Stomach (tissue), 9 donors: ENCODE measurements around the gene TDRD3. TPM values are rescaled to one million over a fixed set of nuclear protein-coding genes. Genes with fewer than 3 reads are reported as not detected.
A peak's percentile ranks its signal among the peaks of the same experiment; 100 is the strongest.

Source experiments
- DNase-seq, 2 donors: peaks; one replicate each; pipeline versions ENCODE4 v3.0.0 to v3.0.0-alpha.2; 2013 to 2019
- H3K27ac ChIP-seq, 5 donors: fragments of 200-600 bp in 4 of 5; sonication (generic) in 4 of 5; one replicate each; pipeline ENCODE4 v1.5.1; 2013 to 2019; ENCODE audit warnings: mild to moderate bottlenecking in 1 of 5, moderate library complexity in 1 of 5
- H3K27me3 ChIP-seq, 3 donors: fragments of 200-600 bp; sonication (generic); one replicate each; pipeline ENCODE4 v1.5.1; 2017 to 2019; ENCODE audit warnings: mixed run types in 1 of 3
- H3K36me3 ChIP-seq, 4 donors: fragments of 200-600 bp; sonication (generic); 1 replicate in 3 of 4; 2 replicates in 1 of 4; pipeline ENCODE4 v1.5.1; 2016 to 2019
- H3K4me1 ChIP-seq, 4 donors: fragments of 200-600 bp; sonication (generic); one replicate each; pipeline ENCODE4 v1.5.1; 2016 to 2019
- H3K4me3 ChIP-seq, 4 donors: fragments of 200-600 bp; sonication (generic) in 3 of 4; one replicate each; pipeline ENCODE4 v1.5.1; 2016 to 2019; ENCODE audit warnings: mild to moderate bottlenecking in 1 of 4
- H3K9me3 ChIP-seq, 4 donors: fragments of 200-600 bp; sonication (generic); one replicate each; pipeline ENCODE4 v1.5.1; 2016 to 2019
- CTCF ChIP-seq, 7 experiments: fragments of 450-650 bp in 4 of 7; fragments of 200-600 bp in 3 of 7; sonication (generic) in 3 of 7; IDR thresholded peaks; one replicate each; pipeline ENCODE4 v1.5.1; 2016 to 2019; ENCODE audit warnings: antibody characterized with exemption in 7 of 7, control low read depth in 2 of 7, mild to moderate bottlenecking in 1 of 7
- EP300 ChIP-seq: sonication (generic); formaldehyde crosslinking; IDR thresholded peaks from one replicate; pipeline ENCODE4 v1.6.1; 2017; ENCODE audit warnings: antibody characterized with exemption
- POLR2A ChIP-seq, 4 donors: fragments of 450-650 bp; IDR thresholded peaks; one replicate each; pipeline ENCODE4 v1.6.1; 2016; ENCODE audit warnings: antibody characterized with exemption in 4 of 4, control low read depth in 2 of 4, mild to moderate bottlenecking in 1 of 4, moderate library complexity in 1 of 4
- POLR2AphosphoS5 ChIP-seq, 3 donors: sonication (generic); formaldehyde crosslinking; IDR thresholded peaks; one replicate each; pipeline ENCODE4 v1.6.1; 2016; ENCODE audit warnings: antibody characterized with exemption in 3 of 3
- WGBS, 5 donors: extraction: QIAGEN DNeasy Blood & Tissue Kit in 3 of 5; methylation state at CpG; one replicate each; pipeline versions ENCODE4 v1.1.5 to v1.1.7; 2013 to 2018; 5-methylcytosine and 5-hydroxymethylcytosine counted together
- intact Hi-C: fragments of 100-400 bp; cut with DNase I; formaldehyde crosslinking; loops from one replicate; pipeline ENCODE4 v1.15.1; 2023; ENCODE audit warnings: low total_unique reads
- polyA plus RNA-seq, 3 donors: library from polyadenylated mRNA; stranded (reverse); fragments of 200-250 nt; gene quantifications; one replicate each; pipeline ENCODE4 v1.2.3, GENCODE V29; 2013
- total RNA-seq, 5 donors: library from RNA; depleted of rRNA; stranded (reverse); fragments of >200 nt; gene quantifications; one replicate each; pipeline versions ENCODE4 v1.1.0 to v1.2.3, GENCODE V29; 2014 to 2016
- donor health status: healthy with polysubstance abuse.
- donor health status: Bipolar disorder and iron deficiency.
- donor health status: healthy.

The TDRD3 gene
- total and polyA plus RNA-seq, 8 donors = 9.7 to 67.1 (median 24.2) TPM

- H3K36me3 ChIP-seq = no peaks in the 10 kb centered on the region
- H3K9me3 ChIP-seq = no peaks in the 10 kb centered on the region
- no peak overlapping the region for H3K4me3 ChIP-seq
- H3K4me1 ChIP-seq = no peaks in the 10 kb centered on the region
- intact Hi-C loops = no loop called here
- H3K27me3 ChIP-seq = no peaks in the 10 kb centered on the region
- WGBS, 5 donors = 81 to 88% (median 85%) methylated on average over 5 of the region's 5 CpGs
- no peak for DNase-seq
- H3K27ac ChIP-seq = no peak overlapping the region
- TF ChIP-seq POLR2AphosphoS5 (IDR thresholded peaks at IDR 0.05) (no peak), POLR2A (IDR thresholded peaks at IDR 0.05) (no peak), EP300 (no peak), CTCF (IDR thresholded peaks at IDR 0.05) (no peak)
Measured at GRCh38 chr13:60427285-60427684, 30.3 kb downstream of the TDRD3 start.

- Histone ChIP-seq H3K9me3 (no peaks in the 10 kb centered on the region), H3K4me3 (no peak overlapping the region), H3K36me3 (no peaks in the 10 kb centered on the region), H3K27ac (no peak overlapping the region), H3K27me3 (no peaks in the 10 kb centered on the region), H3K4me1 (peaks cover 0 to 10% (median 2%) of the 10 kb centered on the region in 4 donors)
- peak in 1 of 2 donors; percentile 87 for DNase-seq
- TF ChIP-seq POLR2AphosphoS5 (IDR thresholded peaks at IDR 0.05) (no peak), EP300 (no peak), CTCF (IDR thresholded peaks at IDR 0.05) (peak in 5 of 7 experiments; percentile 80 to 94 (median 88)), POLR2A (IDR thresholded peaks at IDR 0.05) (no peak)
- intact Hi-C loops = no loop called here
Measured at GRCh38 chr13:60431108-60431700, 34.2 kb downstream of the TDRD3 start.

DNA sequence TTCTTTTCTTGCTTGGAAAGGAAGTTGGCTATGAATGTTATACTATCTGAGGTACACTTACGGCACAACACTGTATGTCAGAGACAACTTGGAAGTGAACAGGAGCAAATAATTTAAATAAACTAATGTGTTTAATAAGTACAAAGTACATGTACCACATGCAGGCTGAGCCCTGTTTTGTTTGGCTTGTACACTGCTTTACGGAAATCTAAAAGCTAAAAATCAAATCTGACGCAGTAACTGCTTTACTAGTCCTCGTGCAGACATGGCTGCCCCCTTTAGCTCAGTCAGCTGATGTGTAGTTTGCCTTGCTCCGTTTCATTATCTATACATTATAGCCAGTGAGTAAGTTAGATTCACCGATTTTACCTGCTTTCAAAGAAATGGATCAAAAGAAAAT, 36.5 kb downstream of the TDRD3 start:
- Histone ChIP-seq H3K36me3 (no peaks in the 10 kb centered on the region), H3K4me1 (peaks cover 0 to 10% (median 2%) of the 10 kb centered on the region in 4 donors), H3K27me3 (no peaks in the 10 kb centered on the region), H3K27ac (peak overlapping the region; percentile 17 to 64 (median 44)), H3K4me3 (peak overlapping the region in 1 of 4 donors; percentile 14), H3K9me3 (no peaks in the 10 kb centered on the region)
- 27 to 49% (median 40%) methylated on average over 6 of the region's 6 CpGs for WGBS, 5 donors
- TF ChIP-seq EP300 (no peak), CTCF (IDR thresholded peaks at IDR 0.05) (no peak), POLR2AphosphoS5 (IDR thresholded peaks at IDR 0.05) (no peak), POLR2A (IDR thresholded peaks at IDR 0.05) (no peak)
- intact Hi-C loops = no loop called here
- DNase-seq = peak in 1 of 2 donors; percentile 34

GRCh38 chr13:60435762-60436374, 38.8 kb downstream of the TDRD3 start:
- 69 to 94% (median 92%) methylated on average over 2 of the region's 2 CpGs for WGBS, 5 donors
- intact Hi-C loops = no loop called here

More at GRCh38 chr13:60435762-60436374, 38.8 kb downstream of the TDRD3 start:
- no peaks in the 10 kb centered on the region for H3K27me3 ChIP-seq
- no peaks in the 10 kb centered on the region for H3K36me3 ChIP-seq
- no peak overlapping the region for H3K27ac ChIP-seq
- H3K9me3 ChIP-seq = no peaks in the 10 kb centered on the region
- H3K4me1 ChIP-seq = peaks cover 0 to 10% (median 2%) of the 10 kb centered on the region in 4 donors
- no peak for DNase-seq
- no peak overlapping the region for H3K4me3 ChIP-seq
- TF ChIP-seq EP300 (no peak), POLR2AphosphoS5 (IDR thresholded peaks at IDR 0.05) (no peak), CTCF (IDR thresholded peaks at IDR 0.05) (no peak)
